ENCODE data around the gene PFDN1. TPM values are rescaled to one million over a fixed set of nuclear protein-coding genes. Genes with fewer than 3 reads are reported as not detected.
A peak's percentile ranks its signal among the peaks of the same experiment; 100 is the strongest.

Gene PFDN1
- polyA plus RNA-seq, 3 donors, result 77.4 to 112 (median 100) TPM

GRCh38 chr5:140243706-140244250, 59.1 kb downstream of the PFDN1 start:
- DNase-seq, result no peak

DNA sequence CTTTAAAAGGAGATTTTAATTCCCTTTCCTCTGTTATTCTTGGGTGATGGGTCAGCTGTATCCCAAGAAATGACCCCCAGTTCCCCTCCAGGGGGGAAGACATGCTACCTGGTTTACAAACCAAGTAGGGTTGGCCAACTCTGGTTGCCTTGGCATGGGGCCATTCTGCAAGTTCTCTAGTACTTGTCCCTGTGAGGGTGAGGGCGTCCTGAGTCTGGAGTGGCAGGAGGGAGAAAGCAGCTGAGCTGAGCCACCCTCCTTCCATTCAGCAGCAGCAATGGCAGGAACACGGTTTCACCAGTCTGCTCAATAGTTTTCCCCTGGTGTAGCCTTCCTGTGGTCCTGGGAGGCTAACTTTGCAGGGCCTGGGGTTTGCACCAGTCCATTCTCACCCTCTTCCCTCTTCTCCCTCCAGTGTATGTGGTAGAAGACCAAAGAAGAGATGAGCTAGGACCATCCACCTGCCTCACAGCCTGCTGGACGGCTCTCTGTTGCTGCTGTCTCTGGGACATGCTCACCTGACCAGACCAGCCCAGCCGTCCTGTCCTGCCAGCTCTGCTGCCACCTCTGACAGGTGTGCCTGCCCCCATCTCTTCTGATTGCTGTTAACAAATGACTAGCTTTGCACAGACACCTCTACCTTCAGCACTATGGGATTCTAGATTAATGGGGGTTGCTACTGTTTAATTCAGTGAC, 59.9 kb downstream of the PFDN1 start:
- DNase-seq, result no peak

DNA sequence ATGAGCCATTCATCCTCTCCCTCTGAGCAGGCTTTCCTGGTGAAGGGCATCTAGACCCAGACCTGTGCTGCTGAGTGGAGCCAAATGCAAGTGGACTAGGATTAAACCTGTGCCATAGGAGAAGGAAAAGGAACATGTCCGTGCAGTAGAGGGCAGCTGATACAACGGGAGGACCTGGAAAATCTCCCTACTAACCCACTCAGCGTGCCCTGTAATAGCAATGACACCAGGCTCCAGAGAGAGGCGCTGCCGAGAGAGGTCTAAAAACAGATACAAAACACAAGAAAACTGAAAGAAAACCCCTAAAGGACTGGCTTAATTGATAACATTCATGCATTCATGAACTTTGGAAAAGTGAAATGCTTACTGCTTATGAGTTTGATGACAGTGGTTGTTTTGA, 60.8 kb downstream of the PFDN1 start:
- DNase-seq, result no peak

DNA sequence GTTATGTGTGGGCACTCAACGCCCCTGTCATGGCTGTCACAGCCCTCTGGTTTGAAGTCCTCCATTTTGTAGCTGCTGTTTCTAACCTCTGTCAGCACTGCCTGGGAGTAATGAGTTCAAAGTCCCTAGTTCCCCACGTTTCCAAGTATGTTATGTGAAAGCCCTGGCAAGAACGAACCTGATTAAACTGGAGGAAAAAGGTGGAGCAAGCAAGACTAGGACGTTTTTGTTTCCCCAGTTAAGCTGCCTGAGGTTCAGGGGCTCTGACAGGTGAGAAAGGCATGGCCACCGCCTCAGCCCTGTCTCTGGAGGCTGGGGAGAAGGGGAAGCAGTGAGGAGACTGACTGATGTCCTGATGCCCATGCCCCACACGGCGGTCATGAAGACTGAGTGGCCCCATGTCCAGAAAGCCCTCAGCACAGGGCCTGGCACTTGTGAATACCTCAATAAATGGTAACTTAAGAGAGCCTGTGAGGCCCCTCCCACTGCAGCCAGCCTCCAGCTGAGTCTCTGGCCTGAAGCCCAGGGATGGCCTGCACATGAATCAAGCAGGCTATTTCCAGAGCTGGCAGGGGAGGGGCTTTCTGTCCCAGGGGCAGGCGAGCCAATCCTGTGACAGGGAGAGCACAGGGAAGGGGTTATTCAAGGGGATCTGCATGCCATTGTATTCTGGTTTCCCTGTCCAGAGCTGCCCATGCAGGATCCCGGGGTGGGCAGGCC, 61.8 kb downstream of the PFDN1 start:
- DNase-seq, result peak; percentile 72

DNA sequence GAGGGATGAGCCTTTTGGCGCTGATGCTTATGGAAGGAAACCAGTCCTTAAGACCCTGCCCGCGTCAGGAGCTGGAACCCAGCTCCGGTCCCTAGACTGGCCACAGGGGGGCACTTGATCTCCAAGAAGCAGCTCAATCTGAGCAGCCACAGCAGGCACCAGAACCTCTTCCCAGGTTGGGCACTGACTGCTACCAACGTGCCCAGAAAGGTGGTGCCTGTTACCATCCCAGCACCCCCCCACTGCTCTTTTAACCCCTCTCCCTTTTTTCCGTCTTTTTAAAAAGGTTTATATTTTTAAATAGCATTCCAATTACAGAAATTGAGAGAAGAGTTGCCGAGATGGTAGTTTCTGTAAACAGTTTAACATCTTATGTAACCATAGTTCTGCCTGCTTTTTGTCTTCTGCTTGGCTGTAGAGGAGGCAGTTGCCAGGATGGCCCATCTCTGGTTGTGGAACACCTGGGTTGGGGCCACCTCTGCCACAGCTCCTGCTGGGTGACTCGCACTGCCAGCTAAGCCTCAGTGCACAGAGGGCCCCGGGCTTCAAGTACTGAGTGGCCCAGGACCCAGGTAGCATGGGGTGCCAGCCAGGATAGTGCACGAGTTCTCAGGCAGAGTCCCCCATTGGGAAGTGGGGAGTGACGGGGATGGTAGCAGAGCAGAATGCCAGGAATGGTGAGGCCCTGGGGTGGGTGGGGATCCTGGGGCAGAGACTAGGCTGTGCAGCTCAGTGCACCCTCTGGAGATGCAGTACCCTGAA, 62.8 kb downstream of the PFDN1 start:
- DNase-seq, result no peak

DNA sequence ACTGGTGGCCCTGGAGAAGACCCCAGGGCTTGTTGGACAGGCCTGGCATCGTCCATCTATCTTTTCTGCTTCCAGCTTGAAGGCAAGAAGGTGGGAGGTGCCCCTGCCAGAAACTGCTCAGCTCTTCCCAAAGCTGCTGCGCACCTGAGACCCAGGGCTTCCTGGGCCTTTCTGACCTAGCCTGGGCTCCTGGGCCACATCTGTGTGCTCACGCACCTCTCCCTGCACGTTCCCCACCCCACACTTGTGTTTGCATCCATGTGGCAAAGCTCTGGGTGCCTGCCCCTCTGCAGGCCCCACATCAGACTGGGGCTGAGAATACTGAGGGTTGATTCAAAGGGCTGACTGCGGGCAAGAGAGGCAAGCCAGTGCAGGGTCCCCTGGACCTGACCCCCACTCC, 63.4 kb downstream of the PFDN1 start:
- no peak for DNase-seq

DNA sequence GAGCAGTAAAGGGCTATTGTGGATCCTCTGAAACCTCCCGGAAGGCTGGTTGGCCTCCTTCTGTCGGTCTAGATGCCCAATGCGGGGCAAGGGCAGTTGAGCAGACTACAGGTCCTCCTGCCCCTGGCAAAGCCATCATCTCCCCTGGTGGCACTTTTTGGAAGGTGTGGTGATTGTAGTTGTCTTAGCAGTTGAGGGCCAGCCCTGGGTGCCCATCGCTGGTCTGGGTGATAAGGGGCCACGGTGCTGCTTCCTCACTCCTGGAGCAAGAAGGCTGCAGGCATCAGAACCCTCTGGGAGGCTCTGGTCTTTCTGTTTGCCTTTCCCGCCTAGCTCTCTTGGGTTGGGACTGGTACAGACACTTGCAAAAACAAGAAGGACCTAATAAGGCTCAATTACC, 64.1 kb downstream of the PFDN1 start:
- DNase-seq, result no peak

GRCh38 chr5:140236891-140237598, 65.9 kb downstream of the PFDN1 start:
- no peak for DNase-seq

DNA sequence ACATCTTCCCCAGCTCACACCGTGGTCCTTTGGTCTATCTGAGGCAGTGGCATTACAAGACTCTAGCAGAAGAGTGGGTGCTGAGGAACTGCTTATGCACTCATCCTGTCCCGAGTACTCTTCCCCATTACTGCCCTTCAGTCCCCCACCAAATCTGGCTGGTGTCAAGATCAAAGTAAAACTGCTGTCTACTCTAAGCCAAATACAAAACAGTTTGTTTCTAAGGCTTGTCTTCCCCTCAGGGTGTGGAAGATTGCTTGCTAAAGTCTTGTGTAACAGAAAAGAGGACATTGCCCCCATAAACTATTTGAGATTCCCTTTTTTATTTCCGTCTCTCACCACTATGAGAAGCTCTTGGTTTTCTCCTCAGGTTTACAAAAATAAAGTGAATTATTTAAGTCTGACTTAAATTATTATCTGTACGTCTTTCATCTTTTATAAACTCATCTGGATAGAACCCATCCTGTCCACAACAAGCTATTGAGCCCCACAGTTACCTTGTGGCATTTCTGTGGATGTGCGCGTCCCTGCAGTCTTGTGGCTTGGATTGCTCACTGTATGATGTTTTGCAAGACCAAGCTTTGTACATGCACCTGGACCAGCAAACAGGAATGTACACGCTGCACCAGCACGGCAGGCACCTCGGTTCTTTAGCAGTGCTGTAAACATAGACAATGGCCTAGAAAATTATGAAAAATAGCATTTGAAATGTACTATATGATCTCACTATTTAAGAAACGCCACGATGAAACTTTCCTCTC, 66.9 kb downstream of the PFDN1 start:
- DNase-seq, result no peak

GRCh38 chr5:140234377-140234989, 68.4 kb downstream of the PFDN1 start:
- no peak for DNase-seq

DNA sequence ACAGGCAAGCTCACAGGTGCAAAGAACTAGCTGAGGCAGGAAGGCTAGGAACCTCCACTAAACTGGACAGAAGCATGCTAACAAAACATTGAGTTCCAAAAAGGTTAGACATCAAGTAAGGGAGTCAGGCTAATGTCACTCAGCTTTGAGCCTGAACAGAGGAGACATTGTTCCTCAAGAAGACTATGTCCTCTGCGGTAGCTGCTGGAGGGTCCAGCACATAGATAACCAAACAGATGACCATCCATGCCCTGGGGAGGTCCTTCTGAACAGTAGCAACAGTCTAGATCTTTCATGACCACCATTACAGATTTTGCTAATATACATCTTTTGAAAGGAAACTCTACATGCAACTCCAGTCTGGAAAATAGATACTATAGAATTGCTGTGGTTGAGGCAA, 70.2 kb downstream of the PFDN1 start:
- no peak for DNase-seq

GRCh38 chr5:140230373-140230772, 72.5 kb downstream of the PFDN1 start:
- no peak for DNase-seq

GRCh38 chr5:140228364-140228837, 74.5 kb downstream of the PFDN1 start:
- DNase-seq, result no peak

DNA sequence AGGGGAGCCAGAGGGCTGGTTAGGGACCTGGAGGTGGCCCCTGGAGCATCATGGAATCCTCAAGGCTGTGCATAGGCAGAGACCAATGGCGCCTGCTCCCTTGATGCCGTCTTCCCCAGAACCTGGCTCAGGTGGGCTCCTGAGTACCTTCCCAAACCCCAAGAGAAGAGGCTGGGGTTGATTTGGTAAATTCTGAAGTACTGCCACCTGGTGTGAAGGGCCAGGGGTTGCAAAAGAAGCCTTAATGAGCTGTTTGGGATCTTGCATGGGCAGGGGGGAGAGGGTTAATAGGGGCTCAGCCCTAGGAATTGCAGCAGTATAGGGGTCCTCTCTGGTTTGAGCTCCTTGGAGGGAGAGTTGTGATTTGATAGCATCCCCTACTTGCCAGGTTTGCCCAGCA, 75.9 kb downstream of the PFDN1 start:
- no peak for DNase-seq

DNA sequence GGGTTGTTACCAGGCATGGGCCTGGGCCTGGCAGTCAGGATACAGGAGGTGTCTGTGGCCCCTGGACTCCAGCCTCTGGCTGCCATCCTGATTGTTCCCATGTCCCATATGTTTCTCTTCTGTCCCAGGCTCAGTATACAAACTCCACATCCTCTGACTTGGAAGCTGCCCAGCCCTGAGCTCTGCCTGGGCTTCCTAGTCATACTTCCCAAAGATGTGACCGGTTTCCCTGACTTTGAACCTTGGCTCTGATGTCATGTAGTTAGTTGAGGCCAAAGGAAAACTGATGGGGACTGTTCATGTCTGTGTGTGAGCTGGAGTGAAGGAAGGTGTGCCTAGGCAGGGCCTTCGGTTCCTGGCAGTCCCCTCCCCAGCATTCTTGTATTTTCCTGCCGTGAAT, 77.5 kb downstream of the PFDN1 start:
- DNase-seq, result no peak

GRCh38 chr5:140224658-140225057, 78.2 kb downstream of the PFDN1 start:
- no peak for DNase-seq

GRCh38 chr5:140223567-140223966, 79.3 kb downstream of the PFDN1 start:
- no peak for DNase-seq

DNA sequence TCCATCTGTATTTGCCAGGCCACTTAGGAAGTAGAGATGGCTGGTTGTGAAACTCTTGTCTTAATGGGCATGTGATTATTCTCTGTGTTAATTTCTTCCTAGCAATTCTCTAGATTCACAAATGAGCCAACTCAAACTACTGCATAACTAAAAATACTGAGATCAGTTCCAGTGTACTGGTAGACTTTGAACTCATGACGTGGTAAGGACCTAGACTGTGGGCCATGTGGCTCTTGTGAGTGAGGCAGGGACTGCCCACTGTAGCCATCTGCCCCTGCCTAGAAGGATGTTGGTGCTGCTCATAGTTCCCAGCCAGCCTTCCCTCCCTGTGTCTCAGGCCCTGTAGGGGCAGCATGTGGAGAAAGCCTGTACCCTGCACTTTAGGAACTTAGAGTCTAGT, 80.5 kb downstream of the PFDN1 start:
- DNase-seq, result no peak

- DNase-seq, result no peak
Measured at GRCh38 chr5:140221697-140222223, 81.1 kb downstream of the PFDN1 start.

- DNase-seq, result no peak
Measured at GRCh38 chr5:140220698-140221064, 82.2 kb downstream of the PFDN1 start.
